Uterus (tissue), 2 donors: ENCODE results near the gene IL12B.

ENCODE experiments used
- CTCF ChIP-seq, 4 experiments: fragments of 200-600 bp in 2 of 4; fragments of 450-650 bp in 2 of 4; sonication (generic) in 2 of 4; IDR thresholded peaks; one replicate each; pipeline ENCODE4 v1.5.1; 2016 to 2019; ENCODE audit warnings: antibody characterized with exemption in 4 of 4, mild to moderate bottlenecking in 2 of 4, moderate library complexity in 1 of 4
- POLR2A ChIP-seq, 2 donors: fragments of 450-650 bp; IDR thresholded peaks; one replicate each; pipeline ENCODE4 v1.6.1; 2016; ENCODE audit warnings: antibody characterized with exemption in 2 of 2, mild to moderate bottlenecking in 1 of 2, moderate library complexity in 1 of 2

- TF ChIP-seq CTCF (IDR thresholded peaks at IDR 0.05) (no peak), POLR2A (IDR thresholded peaks at IDR 0.05) (no peak)
These were observed 19.2 kb downstream of the IL12B start for GRCh38 chr5:159311063-159311462.
